ENCODE measurements around the gene CCR7. TPM values are rescaled to one million over a fixed set of nuclear protein-coding genes. Genes with fewer than 3 reads are reported as not detected.

CCR7 gene
- total RNA-seq, 1 donor from 2014 or later, result not detected

DNA sequence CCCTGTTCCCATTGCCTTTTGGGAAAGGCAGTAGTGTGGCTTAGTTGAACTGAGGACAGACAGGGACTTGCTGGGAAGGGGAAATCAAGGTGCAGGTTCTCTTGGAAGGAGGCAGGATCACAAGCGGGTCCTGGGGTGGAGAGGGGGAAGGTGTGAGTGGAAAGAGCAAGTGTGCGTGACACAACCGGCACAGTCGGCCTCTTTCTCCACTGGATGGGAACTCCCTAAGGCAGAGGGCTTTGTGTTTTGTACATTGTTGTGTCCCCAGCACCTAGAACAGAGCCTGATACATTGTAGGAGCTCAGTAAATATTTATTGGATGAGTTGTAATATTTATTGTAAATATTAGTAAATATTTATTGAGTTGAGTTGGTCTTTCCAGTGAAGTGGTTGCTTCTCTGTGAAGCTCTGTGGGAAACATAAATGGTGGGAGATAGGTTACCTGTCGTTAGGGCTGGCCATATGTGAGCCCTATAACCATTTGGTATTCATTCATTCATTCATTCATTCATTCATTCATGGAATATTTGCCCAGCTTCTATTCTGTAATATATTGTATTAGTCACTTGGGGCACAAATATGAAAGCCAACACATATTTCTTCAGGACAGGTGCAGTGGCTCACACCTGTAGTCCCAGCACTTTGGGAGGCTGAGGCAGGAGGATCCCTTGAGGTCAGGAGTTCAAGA, 48.3 kb upstream of the CCR7 start:
- no peak overlapping the region for H3K4me3 ChIP-seq (ENCODE audit: insufficient read depth, low read depth, low read length)
- no peak overlapping the region for H3K9ac ChIP-seq (ENCODE audit: low read length)
- no peaks in the 10 kb centered on the region for H3K9me3 ChIP-seq (ENCODE audit: insufficient read depth, low read depth, low read length)
- peaks cover 23% of the 10 kb centered on the region for H3K27me3 ChIP-seq (ENCODE audit: insufficient read depth, low read length)
- Mint-ChIP-seq H3K36me3 (ENCODE audit: low read depth, unreplicated experiment) (peaks cover 1% of the 10 kb centered on the region), H3K4me3 (ENCODE audit: unreplicated experiment) (no peak overlapping the region), H3K27ac (ENCODE audit: unreplicated experiment) (no peak overlapping the region), H3K4me1 (ENCODE audit: low read depth, unreplicated experiment) (peaks cover 2% of the 10 kb centered on the region), H3K27me3 (ENCODE audit: low read depth, unreplicated experiment) (peaks cover 39% of the 10 kb centered on the region), H3K9me3 (ENCODE audit: unreplicated experiment) (peaks cover 5% of the 10 kb centered on the region)
- H4K20me1 ChIP-seq (ENCODE audit: insufficient read depth, low read length), result no peaks in the 10 kb centered on the region
- H2AFZ ChIP-seq (ENCODE audit: low read depth, low read length), result no peak overlapping the region
- H3K79me2 ChIP-seq (ENCODE audit: insufficient read depth, low read length), result no peaks in the 10 kb centered on the region
- no peak for DNase-seq (ENCODE audit: low read depth)
- no peaks in the 10 kb centered on the region for H3K4me1 ChIP-seq (ENCODE audit: insufficient read depth, low read length)
- H3K4me2 ChIP-seq (ENCODE audit: low read length), result no peak overlapping the region
- FAIRE-seq, result no peak
- H3K27ac ChIP-seq (ENCODE audit: low read depth, low read length), result no peak overlapping the region
- TF ChIP-seq, protein P1, sequence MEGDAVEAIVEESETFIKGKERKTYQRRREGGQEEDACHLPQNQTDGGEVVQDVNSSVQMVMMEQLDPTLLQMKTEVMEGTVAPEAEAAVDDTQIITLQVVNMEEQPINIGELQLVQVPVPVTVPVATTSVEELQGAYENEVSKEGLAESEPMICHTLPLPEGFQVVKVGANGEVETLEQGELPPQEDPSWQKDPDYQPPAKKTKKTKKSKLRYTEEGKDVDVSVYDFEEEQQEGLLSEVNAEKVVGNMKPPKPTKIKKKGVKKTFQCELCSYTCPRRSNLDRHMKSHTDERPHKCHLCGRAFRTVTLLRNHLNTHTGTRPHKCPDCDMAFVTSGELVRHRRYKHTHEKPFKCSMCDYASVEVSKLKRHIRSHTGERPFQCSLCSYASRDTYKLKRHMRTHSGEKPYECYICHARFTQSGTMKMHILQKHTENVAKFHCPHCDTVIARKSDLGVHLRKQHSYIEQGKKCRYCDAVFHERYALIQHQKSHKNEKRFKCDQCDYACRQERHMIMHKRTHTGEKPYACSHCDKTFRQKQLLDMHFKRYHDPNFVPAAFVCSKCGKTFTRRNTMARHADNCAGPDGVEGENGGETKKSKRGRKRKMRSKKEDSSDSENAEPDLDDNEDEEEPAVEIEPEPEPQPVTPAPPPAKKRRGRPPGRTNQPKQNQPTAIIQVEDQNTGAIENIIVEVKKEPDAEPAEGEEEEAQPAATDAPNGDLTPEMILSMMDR (IDR thresholded peaks at IDR 0.05; ENCODE audit: insufficient read depth, low read depth, low read length), result no peak
- TF ChIP-seq EZH2 (IDR thresholded peaks at IDR 0.05; ENCODE audit: insufficient read depth, low read length), result no peak
- no peaks in the 10 kb centered on the region for H3K36me3 ChIP-seq (ENCODE audit: insufficient read depth, low read length)

- H4K20me1 ChIP-seq (ENCODE audit: insufficient read depth, low read length), result no peaks in the 10 kb centered on the region
- peaks cover 24% of the 10 kb centered on the region for H3K27me3 ChIP-seq (ENCODE audit: insufficient read depth, low read length)
Measured at GRCh38 chr17:40612599-40613244, 47.5 kb upstream of the CCR7 start.

More at GRCh38 chr17:40612599-40613244, 47.5 kb upstream of the CCR7 start:
- Histone ChIP-seq H3K9ac (ENCODE audit: low read length) (no peak overlapping the region), H2AFZ (ENCODE audit: low read depth, low read length) (no peak overlapping the region), H3K4me3 (ENCODE audit: insufficient read depth, low read depth, low read length) (no peak overlapping the region), H3K4me1 (ENCODE audit: insufficient read depth, low read length) (no peaks in the 10 kb centered on the region), H3K27ac (ENCODE audit: low read depth, low read length) (no peak overlapping the region), H3K79me2 (ENCODE audit: insufficient read depth, low read length) (no peaks in the 10 kb centered on the region), H3K36me3 (ENCODE audit: insufficient read depth, low read length) (no peaks in the 10 kb centered on the region), H3K9me3 (ENCODE audit: insufficient read depth, low read depth, low read length) (no peaks in the 10 kb centered on the region), H3K4me2 (ENCODE audit: low read length) (no peak overlapping the region)
- Mint-ChIP-seq H3K4me1 (ENCODE audit: low read depth, unreplicated experiment) (peaks cover 2% of the 10 kb centered on the region), H3K27me3 (ENCODE audit: low read depth, unreplicated experiment) (peaks cover 36% of the 10 kb centered on the region), H3K27ac (ENCODE audit: unreplicated experiment) (no peak overlapping the region), H3K9me3 (ENCODE audit: unreplicated experiment) (peaks cover 5% of the 10 kb centered on the region), H3K4me3 (ENCODE audit: unreplicated experiment) (no peak overlapping the region), H3K36me3 (ENCODE audit: low read depth, unreplicated experiment) (peaks cover 1% of the 10 kb centered on the region)
- FAIRE-seq (no peak), DNase-seq (ENCODE audit: low read depth) (no peak)
- TF ChIP-seq, protein P1 (IDR thresholded peaks at IDR 0.05; ENCODE audit: insufficient read depth, low read depth, low read length), result no peak
- TF ChIP-seq EZH2 (IDR thresholded peaks at IDR 0.05; ENCODE audit: insufficient read depth, low read length), result no peak

Data from astrocyte (in vitro differentiated cells and primary cell).